HG02970 (cell line): ENCODE data around the gene PARP9.

ENCODE experiments used
- ATAC-seq: cut with Tn5 transposase; IDR thresholded peaks from one replicate; pipeline ENCODE4 v1.9.1; 2021; ENCODE audit warnings: mild to moderate bottlenecking, moderate library complexity, moderate number of reproducible peaks; ENCODE audit not compliant: unreplicated experiment, low FRiP score

PARP9 gene

DNA sequence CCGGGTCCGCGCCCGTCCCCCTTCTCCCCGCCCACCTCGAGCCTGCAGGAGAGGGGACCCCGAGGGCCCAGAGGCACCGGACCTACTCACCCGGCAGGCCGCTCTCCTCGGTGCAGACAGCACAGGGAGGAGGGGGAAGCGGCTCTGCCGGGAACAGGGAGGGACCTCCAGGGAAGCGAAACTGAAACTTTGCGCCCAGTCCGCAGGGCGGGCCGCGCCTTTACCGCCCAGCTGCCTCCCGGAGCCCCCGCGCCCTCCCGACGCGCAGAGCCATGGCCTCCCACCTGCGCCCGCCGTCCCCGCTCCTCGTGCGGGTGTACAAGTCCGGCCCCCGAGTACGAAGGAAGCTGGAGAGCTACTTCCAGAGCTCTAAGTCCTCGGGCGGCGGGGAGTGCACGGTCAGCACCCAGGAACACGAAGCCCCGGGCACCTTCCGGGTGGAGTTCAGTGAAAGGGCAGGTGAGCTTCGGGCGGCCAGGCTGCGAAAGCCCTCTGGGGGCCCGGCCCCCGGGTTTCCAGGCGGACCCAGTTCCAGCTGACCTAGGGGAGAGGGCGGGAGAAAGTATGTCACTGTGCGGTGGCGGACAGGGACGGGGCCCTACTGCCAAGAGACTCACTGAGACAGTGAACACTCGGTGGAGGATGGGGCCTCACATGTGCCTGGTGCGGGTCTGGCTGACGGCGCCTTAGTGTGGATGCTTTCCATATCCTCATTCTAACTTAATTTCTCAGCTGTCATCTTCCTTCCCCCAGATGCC lies at the start of gene PARP9, which contains the start of gene DTX3L:
Gene PARP9, minus strand, starts transcription at position 146 of the 758 bp plus-strand sequence. CDS start 4,680 bp downstream, outside the sequence.
Gene DTX3L, plus strand, starts transcription at position 184 of the 758 bp plus-strand sequence. Its CDS starts 89 bp downstream, at position 273.
- ATAC-seq: peak; percentile 64

DNA sequence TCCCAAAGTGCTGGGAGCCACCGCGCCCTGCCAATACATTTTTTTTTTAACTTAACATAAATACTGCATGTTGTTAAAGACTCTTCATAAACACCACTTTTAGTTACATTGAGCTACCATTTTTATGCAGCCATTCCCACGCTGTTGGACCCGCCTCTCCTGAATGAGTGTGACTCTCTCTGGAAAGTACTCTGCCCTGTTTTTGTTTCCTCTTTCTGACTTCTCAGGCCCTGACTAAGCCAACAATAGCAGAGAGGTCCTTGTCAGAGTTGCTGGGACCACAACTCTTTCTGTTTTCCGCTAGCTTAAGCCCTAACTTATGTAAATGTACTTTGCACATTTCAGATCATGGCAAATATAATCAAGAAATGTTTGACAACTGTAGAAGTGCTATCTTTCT lies 48.6 kb upstream of the PARP9 start:
- ATAC-seq: no peak

DNA sequence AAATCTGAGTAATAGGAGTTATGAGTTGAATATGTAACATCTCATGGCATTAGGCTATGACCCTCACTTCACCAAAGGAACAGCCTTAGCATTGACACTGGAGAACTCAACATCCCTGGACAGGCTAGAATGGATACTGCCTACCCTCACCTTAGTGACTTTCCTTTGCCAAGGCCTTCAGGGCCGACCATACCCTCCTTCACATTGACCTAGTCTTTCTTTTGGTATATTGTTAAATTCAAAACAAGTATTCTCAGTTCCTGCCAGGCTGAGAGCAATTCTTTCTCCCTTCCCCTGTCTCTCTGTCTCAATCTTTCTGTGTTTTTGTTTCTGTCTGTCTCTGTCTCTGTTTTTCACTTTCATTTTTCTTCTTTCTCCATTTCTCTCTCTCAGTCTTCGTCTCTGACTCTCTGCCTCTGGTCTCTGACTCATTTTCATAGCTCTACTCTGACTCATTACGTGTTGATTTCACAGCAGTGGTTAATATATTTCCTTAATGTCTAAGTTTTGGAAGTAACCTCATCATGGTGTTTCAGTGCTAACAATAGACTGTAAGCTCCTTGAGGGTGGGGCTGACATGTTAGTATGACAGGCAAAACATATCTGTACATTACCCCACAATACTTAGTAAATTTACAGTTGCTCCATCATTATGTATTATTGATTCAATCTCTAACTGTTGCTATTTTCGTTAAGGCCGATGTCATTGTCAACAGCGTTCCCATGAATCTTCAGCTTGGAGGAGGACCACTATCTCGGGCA lies 45.9 kb upstream of the PARP9 start:
- peak; percentile 79 for ATAC-seq

DNA sequence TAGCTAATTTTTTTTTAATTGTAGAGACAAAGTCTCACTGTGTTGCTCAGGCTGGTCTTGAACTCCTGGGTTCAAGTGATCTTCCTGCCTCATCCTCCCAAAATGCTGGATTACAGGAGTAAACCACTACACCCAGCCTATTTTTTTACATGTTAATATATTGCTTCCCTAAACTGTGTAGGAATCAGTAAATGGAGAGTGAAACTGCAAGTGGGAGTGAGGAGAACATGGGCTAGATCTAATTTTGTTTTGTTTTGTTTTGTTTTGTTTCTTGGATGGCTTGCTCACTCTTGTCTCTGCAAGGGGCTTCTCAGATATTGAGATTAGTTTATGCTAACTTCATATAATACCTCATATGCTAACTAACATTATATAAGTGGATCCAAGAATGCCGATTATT lies 44.8 kb upstream of the PARP9 start:
- no peak for ATAC-seq

DNA sequence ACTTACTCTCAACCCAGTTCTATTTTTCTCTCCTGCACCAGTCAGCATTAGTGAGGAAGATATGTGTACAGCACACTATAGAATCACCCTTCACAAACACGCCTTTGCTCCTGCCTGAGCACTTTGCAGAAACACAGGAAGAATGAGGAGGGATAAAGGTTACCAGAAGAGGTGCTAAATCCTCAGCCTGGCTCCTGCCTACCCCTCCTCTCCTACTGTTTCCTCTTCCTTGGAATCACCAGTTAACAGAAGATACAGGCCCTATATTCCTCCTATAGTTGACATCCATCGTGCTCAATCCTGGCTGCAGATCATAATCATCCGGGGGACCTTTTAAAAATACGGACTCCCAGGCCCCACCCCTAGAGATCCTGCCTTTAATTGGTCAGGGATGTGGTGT lies 42.2 kb upstream of the PARP9 start:
- no peak for ATAC-seq

DNA sequence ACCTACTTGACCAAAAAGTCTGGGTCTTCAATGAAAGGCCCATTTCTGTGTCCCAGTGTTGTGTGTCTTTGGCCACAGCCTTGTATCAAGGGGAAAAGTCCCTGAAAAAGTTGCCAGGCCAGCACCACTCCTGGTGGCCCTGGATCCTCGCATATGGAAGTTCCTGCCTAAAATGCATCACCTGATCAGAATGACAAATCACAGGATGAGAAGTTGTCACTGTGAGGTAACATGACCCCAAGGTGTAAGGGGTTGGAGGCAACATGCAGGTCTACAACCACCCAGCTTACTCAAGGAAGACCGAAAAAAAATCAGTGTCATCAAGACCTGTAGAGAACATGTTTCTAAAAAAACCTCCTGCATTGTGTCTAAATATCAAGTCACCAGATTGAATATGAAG lies 39.0 kb upstream of the PARP9 start:
- no peak for ATAC-seq

DNA sequence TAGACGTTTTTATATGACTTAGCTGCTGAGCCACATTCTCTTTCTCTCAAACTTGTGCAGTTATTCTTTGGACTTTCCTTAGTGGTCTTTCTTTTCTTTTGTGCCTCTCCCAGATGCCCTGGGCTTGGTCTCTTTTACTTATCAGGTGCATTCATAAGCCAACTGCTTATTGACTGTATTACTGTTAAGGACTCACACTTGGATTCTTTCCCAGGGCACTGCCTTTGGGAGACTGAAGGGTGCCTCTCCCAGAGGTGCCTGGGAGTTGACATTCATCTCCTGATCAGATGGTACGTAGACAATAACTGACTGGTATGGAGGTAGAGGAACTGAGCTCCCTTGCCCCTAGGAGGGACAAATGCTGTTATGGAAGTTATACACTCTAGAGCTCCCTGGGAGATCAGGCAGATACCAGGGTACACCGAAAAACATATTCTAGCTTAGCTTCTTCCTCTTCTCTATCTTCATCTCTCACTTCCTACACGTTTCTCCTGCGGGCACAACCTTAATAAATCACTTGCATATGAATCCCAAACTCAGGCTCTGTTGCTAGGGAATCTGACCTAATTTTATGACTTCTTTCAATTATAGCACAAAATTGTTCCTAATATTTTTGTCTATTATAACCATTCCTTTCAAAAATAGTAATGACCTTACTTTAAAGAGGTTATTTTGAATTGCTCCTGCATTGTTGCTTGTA lies 38.1 kb upstream of the PARP9 start:
- ATAC-seq: no peak

DNA sequence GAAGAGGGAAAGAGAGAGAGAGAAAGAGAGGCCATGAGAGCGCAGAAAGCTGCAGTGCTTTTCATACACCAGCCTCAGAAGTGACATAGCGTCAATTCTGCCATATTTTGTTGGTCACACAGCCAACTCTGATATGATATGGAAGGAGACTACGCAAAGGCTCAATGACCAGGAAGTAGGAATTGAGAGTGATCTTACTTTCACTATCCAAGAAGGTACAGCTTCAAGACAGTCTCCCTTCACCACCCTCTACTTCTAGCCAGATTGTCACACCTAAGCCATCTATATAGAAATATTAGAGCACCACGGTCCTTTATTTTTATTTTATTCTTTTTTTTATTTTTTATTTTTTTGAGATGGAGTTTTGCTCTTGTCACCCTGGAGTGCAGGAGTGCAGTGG lies 34.5 kb upstream of the PARP9 start:
- ATAC-seq: no peak

DNA sequence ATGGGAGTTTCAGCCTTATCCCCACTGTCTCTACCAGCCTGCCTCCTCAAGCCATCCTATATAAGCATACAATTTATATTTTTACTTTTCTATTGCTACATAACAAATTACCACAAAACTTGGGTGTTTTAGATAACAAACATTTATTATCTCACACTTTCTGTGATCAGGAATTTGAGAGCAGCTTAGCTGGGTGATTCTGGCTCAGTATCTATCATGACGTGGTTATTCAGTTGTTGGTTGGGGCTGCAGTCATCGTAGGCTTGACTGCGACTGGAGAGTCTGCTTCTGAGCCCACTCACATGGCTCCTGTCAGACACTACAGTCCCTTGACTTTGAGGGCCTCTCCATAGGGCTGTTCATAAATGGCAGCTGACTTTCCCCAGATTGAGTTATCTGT lies 34.1 kb upstream of the PARP9 start:
- no peak for ATAC-seq

DNA sequence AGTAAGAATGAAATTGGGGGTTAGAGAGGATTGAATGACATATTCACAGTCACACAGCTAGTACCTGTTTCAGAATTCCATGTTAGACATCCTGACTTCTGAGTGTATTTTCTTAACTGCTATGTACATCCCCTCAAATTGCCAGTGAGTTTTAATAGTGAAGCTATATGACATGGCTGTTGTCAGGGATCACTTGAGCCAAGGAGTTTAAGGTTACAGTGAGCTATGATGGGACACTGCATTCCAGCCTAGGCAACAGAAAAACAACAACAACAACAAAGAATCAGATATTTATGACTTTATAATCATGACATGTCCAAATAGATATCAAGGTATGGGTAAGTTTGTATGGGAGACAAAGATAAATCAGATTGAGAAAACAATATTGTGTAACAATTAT lies 29.9 kb upstream of the PARP9 start:
- ATAC-seq: no peak

DNA sequence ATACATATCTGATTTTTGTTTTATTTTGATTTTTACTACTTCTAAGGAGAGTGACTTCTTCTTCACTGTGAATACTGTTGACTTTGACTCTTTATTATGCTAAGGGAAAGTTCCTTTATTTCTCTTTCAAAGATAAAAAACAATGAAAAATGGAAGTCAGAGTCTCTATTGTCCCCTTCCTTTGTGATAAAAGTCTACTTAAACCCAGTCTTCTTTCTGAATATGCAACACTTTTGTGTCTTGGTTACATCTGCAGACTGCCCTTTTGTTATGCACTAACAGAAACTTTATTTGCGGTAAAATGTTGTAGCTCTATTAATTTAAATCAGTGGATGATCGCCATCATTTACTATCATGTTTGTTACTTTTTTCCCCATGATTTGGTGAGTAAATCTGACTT lies 26.5 kb upstream of the PARP9 start:
- no peak for ATAC-seq

DNA sequence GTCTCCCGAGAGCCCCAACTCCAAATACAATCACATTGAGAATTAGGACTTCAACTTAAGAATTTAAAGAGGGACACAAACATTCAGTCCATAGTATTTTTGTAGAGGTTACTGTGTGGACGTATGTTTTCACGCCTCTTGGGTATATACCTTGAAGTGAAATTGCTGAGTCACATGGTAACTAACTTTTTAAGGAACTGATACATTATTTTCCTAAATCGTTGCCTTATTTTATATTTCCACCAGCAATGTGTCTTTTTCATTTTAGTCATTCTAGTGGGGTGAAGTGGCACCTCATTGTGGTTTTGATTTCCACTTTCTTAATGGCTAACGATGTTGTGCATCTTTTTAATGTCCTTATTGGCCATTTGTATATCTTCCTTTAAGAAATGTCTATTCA lies 25.2 kb upstream of the PARP9 start:
- no peak for ATAC-seq

DNA sequence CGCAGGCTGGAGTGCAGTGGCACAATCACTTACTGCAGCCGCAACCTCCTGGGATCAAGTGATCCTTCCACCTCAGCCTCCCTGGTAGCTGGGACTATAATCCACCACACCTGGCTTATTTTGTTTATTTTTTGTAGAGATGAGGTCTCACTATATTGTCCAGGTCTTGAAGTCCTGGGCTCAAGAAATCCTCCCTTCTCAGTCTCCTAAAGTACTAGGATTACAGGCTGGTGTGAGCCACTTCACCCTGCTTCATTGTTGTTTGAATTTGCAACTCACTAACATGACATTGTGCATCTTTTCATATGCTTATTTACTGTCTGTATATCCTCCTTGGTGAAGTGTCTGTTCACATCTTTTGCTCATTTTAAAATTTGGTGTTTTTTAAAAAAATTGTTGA lies 23.5 kb upstream of the PARP9 start:
- ATAC-seq: no peak

DNA sequence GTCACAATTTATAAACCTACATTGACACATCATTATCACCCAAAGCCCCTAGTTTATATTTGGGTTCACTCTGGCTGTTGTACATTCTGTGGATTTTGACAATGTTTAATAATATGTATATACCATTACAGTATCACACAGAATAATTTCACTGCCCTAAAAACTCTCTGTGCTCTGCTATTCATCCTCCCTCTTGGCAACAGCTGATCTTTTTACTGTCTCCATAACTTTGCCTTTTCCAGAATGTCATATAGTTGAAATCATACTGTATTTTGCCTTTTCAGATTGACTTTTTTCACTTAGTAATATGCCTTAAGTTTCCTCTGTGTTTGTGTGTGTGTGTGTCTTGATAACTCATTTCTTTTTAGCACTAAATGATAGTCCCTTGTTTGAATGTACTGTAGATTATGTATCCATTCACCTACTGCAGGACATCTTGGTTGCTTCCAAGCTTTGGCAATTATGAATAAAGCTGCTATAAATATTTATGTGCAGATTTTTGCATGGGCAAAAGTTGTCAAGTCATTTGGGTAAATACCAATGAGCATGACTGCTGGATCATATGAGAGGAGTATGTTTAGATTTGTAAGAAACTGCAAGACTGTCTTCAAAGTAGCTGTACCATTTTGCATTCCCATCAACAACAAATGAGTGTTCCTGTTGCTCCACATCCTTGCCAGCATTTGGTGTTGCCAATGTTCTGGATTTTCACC lies 22.8 kb upstream of the PARP9 start:
- no peak for ATAC-seq

DNA sequence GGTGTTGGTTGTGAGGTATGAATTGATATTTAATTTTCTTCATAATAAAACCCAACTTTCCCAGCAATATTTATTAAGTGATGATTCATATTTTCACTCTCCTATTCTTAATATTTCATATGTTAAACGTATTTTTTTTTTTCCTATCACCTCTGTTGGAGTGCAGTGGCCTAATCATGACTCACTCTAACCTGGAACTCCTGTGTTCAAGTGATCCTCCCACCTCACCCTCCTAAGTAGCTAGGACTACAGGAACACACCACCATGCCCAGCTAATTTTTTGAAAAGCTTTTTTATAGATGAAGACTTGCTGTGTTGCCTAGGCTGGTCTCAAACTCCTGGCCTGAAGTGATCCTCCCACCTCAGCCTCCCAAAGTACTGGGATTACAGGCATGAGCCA lies 22.0 kb upstream of the PARP9 start:
- no peak for ATAC-seq

DNA sequence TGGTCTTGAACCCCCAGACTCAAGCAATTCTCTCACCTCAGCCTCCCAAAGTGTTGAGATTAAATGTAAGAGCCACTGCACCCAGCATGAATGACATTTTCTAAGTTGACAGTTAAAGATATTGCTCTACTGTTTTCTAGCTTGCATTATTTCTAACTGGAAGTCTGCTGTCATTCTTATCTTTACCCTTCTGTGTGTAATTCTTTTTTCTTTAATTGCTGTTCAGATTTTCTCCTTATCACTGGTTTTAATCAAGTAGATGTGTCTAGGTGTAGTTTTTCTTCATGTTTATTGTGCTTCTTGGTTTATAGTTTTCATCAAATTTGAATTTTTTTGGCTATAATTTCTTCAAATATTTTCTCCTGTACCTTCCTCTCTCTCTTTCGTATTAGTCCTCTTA lies 18.3 kb upstream of the PARP9 start:
- no peak for ATAC-seq

DNA sequence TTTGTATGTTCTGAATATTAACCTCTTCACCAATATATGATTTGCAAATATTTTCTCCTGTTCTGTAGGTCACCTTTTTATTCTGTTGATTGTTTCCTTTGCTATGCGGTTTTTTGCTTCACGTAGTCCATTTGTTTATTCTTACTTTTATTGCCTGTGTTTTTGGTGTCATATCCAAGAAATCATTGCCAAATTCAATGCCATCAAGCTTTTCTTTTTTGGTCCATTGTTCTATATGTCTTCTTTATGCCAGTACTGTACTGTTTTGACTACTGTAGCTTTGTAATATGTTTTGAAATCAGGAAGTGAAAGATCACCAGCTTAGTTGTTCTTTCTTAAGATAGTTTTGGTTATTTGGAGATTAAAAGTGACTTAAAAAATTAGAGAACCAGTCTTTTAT lies 17.5 kb upstream of the PARP9 start:
- no peak for ATAC-seq

DNA sequence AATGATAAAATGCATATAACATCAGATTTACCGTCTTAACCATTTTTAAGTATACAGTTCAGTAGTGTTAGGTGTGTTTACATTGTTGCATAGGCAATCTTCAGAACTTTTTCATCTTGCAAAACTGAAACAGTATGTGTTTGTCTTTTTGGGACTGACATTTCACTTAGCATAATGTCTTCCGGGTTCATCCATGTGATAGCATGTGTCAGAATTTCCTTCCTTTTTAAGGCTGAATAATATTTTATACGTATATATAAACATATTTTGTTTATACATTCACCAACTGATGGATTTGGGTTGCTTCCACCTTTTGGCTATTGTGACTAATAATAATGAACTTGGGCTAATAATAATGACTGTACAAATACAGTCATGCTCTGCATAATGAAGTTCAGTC lies 16.4 kb upstream of the PARP9 start:
- ATAC-seq: no peak

DNA sequence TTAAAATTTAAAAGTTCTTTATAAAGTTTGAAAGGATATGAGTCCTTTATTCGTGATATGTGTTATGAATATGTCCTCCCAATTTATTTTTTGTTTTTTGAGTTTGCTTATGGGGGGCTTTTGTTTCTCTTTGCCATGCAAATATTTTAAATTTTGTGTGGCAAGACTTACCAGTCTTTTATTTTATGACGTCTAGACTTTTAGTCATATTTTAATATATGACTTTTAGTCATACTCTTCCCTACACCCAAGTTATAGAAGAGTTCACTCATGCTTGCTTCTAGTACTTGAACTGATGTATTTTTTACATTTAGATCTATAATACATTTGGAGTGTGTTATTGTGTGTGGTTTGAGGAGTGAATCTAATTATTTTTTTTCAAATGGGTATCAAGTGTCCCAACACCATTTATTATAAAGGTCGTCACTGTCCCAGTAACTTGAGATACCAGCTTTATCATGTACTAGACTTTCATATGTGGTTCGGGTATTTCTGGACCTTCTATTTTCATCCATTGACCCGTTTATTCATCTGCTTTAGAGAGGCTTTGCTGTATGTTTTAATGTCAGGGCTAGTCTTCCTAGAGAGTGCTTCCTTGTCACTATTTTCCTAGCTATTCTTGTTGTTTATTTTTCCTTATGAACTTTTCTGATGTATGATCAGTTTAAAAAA lies 14.1 kb upstream of the PARP9 start:
- no peak for ATAC-seq

DNA sequence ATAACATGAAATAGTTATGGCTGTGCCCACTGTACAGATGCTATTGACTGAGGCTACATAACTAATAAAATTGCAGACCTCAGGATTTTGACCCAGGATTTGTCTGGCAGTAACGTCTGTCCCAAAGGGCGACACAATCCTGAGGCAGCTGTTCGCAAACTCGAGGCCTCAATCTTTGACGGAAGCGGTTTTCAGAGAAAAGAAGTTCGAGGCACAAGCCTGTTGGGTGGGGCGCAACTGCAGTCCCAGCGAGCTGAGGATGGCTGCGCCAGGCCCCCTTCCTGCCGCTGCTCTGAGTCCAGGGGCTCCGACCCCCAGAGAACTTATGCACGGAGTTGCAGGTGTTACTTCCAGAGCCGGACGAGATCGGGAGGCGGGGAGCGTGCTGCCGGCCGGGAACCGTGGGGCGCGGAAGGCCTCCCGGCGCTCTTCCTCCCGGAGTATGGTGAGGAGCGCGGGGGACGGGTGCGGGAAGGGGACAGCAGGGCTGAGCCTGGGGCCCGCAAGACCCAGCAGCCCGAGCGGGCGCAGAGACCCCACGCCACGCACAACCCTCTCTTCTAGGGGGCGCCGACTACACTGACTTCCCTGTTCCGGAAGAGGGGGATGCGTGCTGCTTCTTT lies 13.4 kb upstream of the PARP9 start, which contains the start of gene PARP15:
Gene PARP15, plus strand, starts transcription at position 242 of the 623 bp plus-strand sequence. Its CDS starts 18 bp downstream, at position 260.
- ATAC-seq: no peak
